ENCODE results near the gene ARRDC2. TPM values are rescaled to one million over a fixed set of nuclear protein-coding genes. Genes with fewer than 3 reads are reported as not detected.

ARRDC2 gene
- total RNA-seq, 3 donors from 2014 or later (not counting 1 experiment from before 2014, with no cell fraction given), result 110 to 131 (median 121) TPM

GRCh38 chr19:17996826-17997316, 11.1 kb upstream of the ARRDC2 start:
- Mint-ChIP-seq H3K4me1 (peaks cover 6 to 17% of the 10 kb centered on the region in 2 donors), H3K4me3 (no peak overlapping the region), H3K36me3 (no peaks in the 10 kb centered on the region), H3K27ac (peak overlapping the region; percentile 38 to 49), H3K27me3 (ENCODE audit: low read depth in 2 of 2) (no peaks in the 10 kb centered on the region), H3K9me3 (no peaks in the 10 kb centered on the region)
- peak; percentile 92 to 93 for DNase-seq
- Histone ChIP-seq H3K4me3 (ENCODE audit: low read length) (no peak overlapping the region), H3K4me1 (ENCODE audit: control insufficient read depth, insufficient read depth, low read length) (peaks cover 23% of the 10 kb centered on the region), H3K27ac (ENCODE audit: low read length) (no peak overlapping the region), H3K27me3 (ENCODE audit: control insufficient read depth, insufficient read depth, low read length) (no peaks in the 10 kb centered on the region), H3K36me3 (ENCODE audit: control insufficient read depth, insufficient read depth, low read length) (no peaks in the 10 kb centered on the region), H3K9me3 (ENCODE audit: control insufficient read depth, insufficient read depth, low read length) (no peaks in the 10 kb centered on the region)
- peak; percentile 93 for TF ChIP-seq CTCF (IDR thresholded peaks at IDR 0.05)
- intact Hi-C loops (cut with micrococcal nuclease), result loop anchor here (1.0 to 2.0 kb wide), 3 partner anchors 50 to 138 kb away; partner anchors contain the start of gene RPL18A
- 15% methylated on average over 14 of the region's 15 CpGs for WGBS (ENCODE audit: insufficient coverage)
- ATAC-seq, result peak; percentile 35 to 62 (median 38)

GRCh38 chr19:17997969-17998826, 9.8 kb upstream of the ARRDC2 start:
- peaks cover 36% of the 10 kb centered on the region for H3K4me1 ChIP-seq (ENCODE audit: control insufficient read depth, insufficient read depth, low read length)
- H3K27me3 ChIP-seq (ENCODE audit: control insufficient read depth, insufficient read depth, low read length), result no peaks in the 10 kb centered on the region
- intact Hi-C loops (cut with micrococcal nuclease), result loop anchor here (1.0 to 2.0 kb wide), 3 partner anchors 51 to 139 kb away; partner anchors contain the start of gene RPL18A
- H3K36me3 ChIP-seq (ENCODE audit: control insufficient read depth, insufficient read depth, low read length), result no peaks in the 10 kb centered on the region
- 80% methylated on average over 41 of the region's 41 CpGs for WGBS (ENCODE audit: insufficient coverage)
- ATAC-seq (no peak), DNase-seq (peak in 1 of 2 donors; percentile 22)
- peaks cover 6 to 25% of the 10 kb centered on the region in 2 donors for H3K4me1 Mint-ChIP-seq
- H3K4me3 Mint-ChIP-seq, result no peak overlapping the region
- H3K27ac ChIP-seq (ENCODE audit: low read length), result no peak overlapping the region
- no peaks in the 10 kb centered on the region for H3K36me3 Mint-ChIP-seq
- H3K27ac Mint-ChIP-seq, result peak overlapping the region; percentile 89 to 98
- H3K9me3 ChIP-seq (ENCODE audit: control insufficient read depth, insufficient read depth, low read length), result no peaks in the 10 kb centered on the region
- no peak for TF ChIP-seq CTCF (IDR thresholded peaks at IDR 0.05)
- H3K27me3 Mint-ChIP-seq (ENCODE audit: low read depth in 2 of 2), result no peaks in the 10 kb centered on the region
- no peak overlapping the region for H3K4me3 ChIP-seq (ENCODE audit: low read length)
- H3K9me3 Mint-ChIP-seq, result no peaks in the 10 kb centered on the region

- Mint-ChIP-seq H3K27me3 (ENCODE audit: low read depth in 2 of 2) (no peaks in the 10 kb centered on the region), H3K27ac (peak overlapping the region; percentile 89 to 98), H3K36me3 (no peaks in the 10 kb centered on the region), H3K4me1 (peaks cover 6 to 25% of the 10 kb centered on the region in 2 donors), H3K4me3 (no peak overlapping the region), H3K9me3 (no peaks in the 10 kb centered on the region)
- WGBS (ENCODE audit: insufficient coverage), result 93% methylated on average over 5 of the region's 5 CpGs
- Histone ChIP-seq H3K27me3 (ENCODE audit: control insufficient read depth, insufficient read depth, low read length) (no peaks in the 10 kb centered on the region), H3K4me1 (ENCODE audit: control insufficient read depth, insufficient read depth, low read length) (peaks cover 38% of the 10 kb centered on the region), H3K27ac (ENCODE audit: low read length) (no peak overlapping the region), H3K9me3 (ENCODE audit: control insufficient read depth, insufficient read depth, low read length) (no peaks in the 10 kb centered on the region), H3K4me3 (ENCODE audit: low read length) (no peak overlapping the region), H3K36me3 (ENCODE audit: control insufficient read depth, insufficient read depth, low read length) (no peaks in the 10 kb centered on the region)
- ATAC-seq (no peak), DNase-seq (no peak)
- intact Hi-C loops (cut with micrococcal nuclease), result no loop called here
- TF ChIP-seq CTCF (IDR thresholded peaks at IDR 0.05), result no peak
These were observed 9.2 kb upstream of the ARRDC2 start for GRCh38 chr19:17998827-17999150.
